WERI-Rb-1 (cell line): ENCODE results near the gene ACOX3.

Experiments
- DNase-seq: peaks from one replicate; pipeline ENCODE4 v3.0.0-alpha.2; 2020
- H3K27ac ChIP-seq: fragments of 250-450 bp; sonication (Bioruptor Pico); 2 replicates; pipeline ENCODE4 v1.5.1; 2020; ENCODE audit warnings: mild to moderate bottlenecking, moderate library complexity
- H3K27me3 ChIP-seq: fragments of 250-450 bp; sonication (Bioruptor Pico); 2 replicates; pipeline ENCODE4 v1.5.1; 2021; ENCODE audit warnings: mild to moderate bottlenecking, low read depth, moderate library complexity; ENCODE audit not compliant: insufficient read depth, severe bottlenecking
- H3K36me3 ChIP-seq: fragments of 250-450 bp; sonication (Bioruptor Pico); 2 replicates; pipeline ENCODE4 v1.5.1; 2020; ENCODE audit warnings: mild to moderate bottlenecking, moderate library complexity
- H3K4me3 ChIP-seq: 2 replicates; pipeline ENCODE4 v1.5.1; 2011; ENCODE audit warnings: low read depth, mild to moderate bottlenecking, control low read depth, low read length
- H3K9me3 ChIP-seq: fragments of 250-450 bp; sonication (Bioruptor Pico); 2 replicates; pipeline ENCODE4 v1.5.1; 2021; ENCODE audit warnings: mild to moderate bottlenecking, moderate library complexity; ENCODE audit not compliant: severe bottlenecking
- CTCF ChIP-seq: IDR thresholded peaks from 2 replicates; pipeline ENCODE4 v1.5.1; 2011; ENCODE audit warnings: low read depth, mild to moderate bottlenecking, control low read depth, inconsistent platforms, low read length

Gene ACOX3

GRCh38 chr4:8376361-8377102 is 64.0 kb downstream of the ACOX3 start:
- no peaks in the 10 kb centered on the region for H3K36me3 ChIP-seq
- DNase-seq, result no peak
- H3K27ac ChIP-seq, result no peak overlapping the region
- no peak for TF ChIP-seq CTCF
- no peaks in the 10 kb centered on the region for H3K9me3 ChIP-seq
- H3K27me3 ChIP-seq, result no peaks in the 10 kb centered on the region
- H3K4me3 ChIP-seq, result no peak overlapping the region

GRCh38 chr4:8374851-8375649 is 65.5 kb downstream of the ACOX3 start:
- peak; percentile 8; the same call in 1 of the 2 replicates for TF ChIP-seq CTCF
- Histone ChIP-seq H3K9me3 (no peaks in the 10 kb centered on the region), H3K27me3 (no peaks in the 10 kb centered on the region), H3K4me3 (no peak overlapping the region), H3K36me3 (no peaks in the 10 kb centered on the region), H3K27ac (no peak overlapping the region)
- no peak for DNase-seq

GRCh38 chr4:8373973-8374545 is 66.5 kb downstream of the ACOX3 start:
- no peak for DNase-seq

GRCh38 chr4:8373270-8373972 is 67.1 kb downstream of the ACOX3 start:
- no peak overlapping the region for H3K4me3 ChIP-seq
- no peaks in the 10 kb centered on the region for H3K36me3 ChIP-seq
- no peaks in the 10 kb centered on the region for H3K27me3 ChIP-seq
- no peak for TF ChIP-seq CTCF
- H3K9me3 ChIP-seq, result no peaks in the 10 kb centered on the region
- DNase-seq, result no peak
- H3K27ac ChIP-seq, result no peak overlapping the region

More at GRCh38 chr4:8373973-8374545, 66.5 kb downstream of the ACOX3 start:
- Histone ChIP-seq H3K4me3 (no peak overlapping the region), H3K27me3 (no peaks in the 10 kb centered on the region), H3K27ac (no peak overlapping the region), H3K9me3 (no peaks in the 10 kb centered on the region), H3K36me3 (no peaks in the 10 kb centered on the region)
- TF ChIP-seq CTCF, result no peak

GRCh38 chr4:8372506-8372905 is 68.0 kb downstream of the ACOX3 start:
- Histone ChIP-seq H3K4me3 (no peak overlapping the region), H3K27ac (no peak overlapping the region), H3K9me3 (no peaks in the 10 kb centered on the region), H3K36me3 (no peaks in the 10 kb centered on the region), H3K27me3 (no peaks in the 10 kb centered on the region)
- TF ChIP-seq CTCF, result no peak
- no peak for DNase-seq
